H1 (cell line): ENCODE data around the gene ATP5MC2. TPM values are rescaled to one million over a fixed set of nuclear protein-coding genes. Genes with fewer than 3 reads are reported as not detected.

Experiments used
- CTCF ChIA-PET: fragments of 300-600 bp; sonication (Branson Sonifier 250); formaldehyde crosslinking; loops from one replicate; lab custom pipeline; 2021; ENCODE audit not compliant: partially characterized antibody; lab: Charles Lee
- POLR2A ChIA-PET: fragments of 300-600 bp; sonication (Branson Sonifier 250); formaldehyde crosslinking; loops from one replicate; lab custom pipeline; 2021; ENCODE audit warnings: inconsistent platforms; ENCODE audit not compliant: partially characterized antibody; lab: Charles Lee
- DNase-seq, 2 experiments: peaks; one replicate each; pipeline versions ENCODE4 v3.0.0 to v3.0.0-alpha.2; 2010 to 2022; ENCODE audit warnings: low spot score in 2 of 2, low read depth in 1 of 2, mixed read lengths in 1 of 2
- FAIRE-seq: peaks from 2 replicates; lab custom pipeline; 2011; peaks lifted over from hg19 to GRCh38; lab: Jason Lieb, UNC
- H2AFZ ChIP-seq: 2 replicates; pipeline ENCODE4 v1.8.1; 2012; ENCODE audit warnings: low read length, inconsistent platforms
- H2AK5ac ChIP-seq: 2 replicates; pipeline ENCODE4 v1.6.1; 2013; ENCODE audit warnings: low read depth, low read length
- H2BK120ac ChIP-seq: replicated peaks from 2 replicates; pipeline ENCODE3; 2013; ENCODE audit warnings: low read depth, low read length, inconsistent platforms
- H2BK12ac ChIP-seq: 2 replicates; pipeline ENCODE4 v1.6.1; 2013; ENCODE audit warnings: low read depth, low read length
- H2BK15ac ChIP-seq: 2 replicates; pipeline ENCODE4 v1.6.1; 2013; ENCODE audit warnings: low read length
- H2BK20ac ChIP-seq: 2 replicates; pipeline ENCODE4 v1.6.1; 2013; ENCODE audit warnings: low read length
- H2BK5ac ChIP-seq: 2 replicates; pipeline ENCODE4 v1.6.1; 2013; ENCODE audit warnings: low read depth, low read length
- H3K14ac ChIP-seq: 2 replicates; pipeline ENCODE4 v1.6.1; 2013; ENCODE audit warnings: inconsistent platforms; ENCODE audit not compliant: insufficient read length
- H3K18ac ChIP-seq: 2 replicates; pipeline ENCODE4 v1.6.1; 2013; ENCODE audit warnings: low read length; ENCODE audit errors: extremely low read depth
- H3K23ac ChIP-seq: 2 replicates; pipeline ENCODE4 v1.6.1; 2013; ENCODE audit warnings: inconsistent platforms; ENCODE audit not compliant: insufficient read length
- H3K23me2 ChIP-seq: 2 replicates; pipeline ENCODE4 v1.6.1; 2013; ENCODE audit warnings: low read depth, low read length
- H3K27ac ChIP-seq: 2 replicates; pipeline ENCODE4 v1.6.1; 2011; ENCODE audit warnings: low read depth, low read length, inconsistent platforms
- H3K27me3 ChIP-seq, 4 experiments: replicated peaks in 1 of 4; 1 replicate in 1 of 4; 2 replicates in 3 of 4; pipeline versions ENCODE4 v1.6.1 to v1.8.1; 2011 to 2013; ENCODE audit warnings: low read length in 3 of 4, mild to moderate bottlenecking in 3 of 4, inconsistent platforms in 2 of 4, mixed read lengths in 2 of 4, moderate library complexity in 1 of 4; ENCODE audit not compliant: control insufficient read depth in 3 of 4, insufficient read depth in 3 of 4; ENCODE audit errors: extremely low read depth in 1 of 4
- H3K36me3 ChIP-seq, 4 experiments: 2 replicates each; pipeline versions ENCODE4 v1.6.1 to v1.8.1; 2011 to 2013; ENCODE audit warnings: mild to moderate bottlenecking in 4 of 4, low read length in 3 of 4, moderate library complexity in 2 of 4, control low read depth in 1 of 4, inconsistent platforms in 1 of 4; ENCODE audit not compliant: insufficient read depth in 4 of 4, control insufficient read depth in 2 of 4
- H3K4ac ChIP-seq: replicated peaks from 2 replicates; pipeline ENCODE3; 2013; ENCODE audit warnings: low read length, low read depth, mixed read lengths, inconsistent platforms; ENCODE audit not compliant: insufficient read length
- H3K4me1 ChIP-seq, 4 experiments: replicated peaks in 1 of 4; 1 replicate in 1 of 4; 2 replicates in 3 of 4; pipeline versions ENCODE4 v1.6.1 to v1.8.1; 2011 to 2013; ENCODE audit warnings: low read length in 3 of 4, inconsistent platforms in 2 of 4, mixed read lengths in 1 of 4; ENCODE audit not compliant: insufficient read depth in 4 of 4, control insufficient read depth in 3 of 4
- H3K4me2 ChIP-seq, 2 experiments: 2 replicates each; pipeline versions ENCODE4 v1.6.1 to v1.8.1; 2011 to 2013; ENCODE audit warnings: low read depth in 2 of 2, low read length in 2 of 2, control low read depth in 1 of 2, inconsistent platforms in 1 of 2, mild to moderate bottlenecking in 1 of 2; ENCODE audit not compliant: insufficient read depth in 1 of 2
- H3K4me3 ChIP-seq, 4 experiments: fragments of 200-600, 300-600 bp in 1 of 4; sonication (generic), shearing (Covaris generic), sonication (Bioruptor Twin) in 1 of 4; 2 replicates each; pipeline versions ENCODE4 v1.5.1 to v1.8.1; 2011 to 2016; ENCODE audit warnings: low read length in 4 of 4, low read depth in 3 of 4, control low read depth in 2 of 4, inconsistent platforms in 2 of 4, mild to moderate bottlenecking in 2 of 4, mixed read lengths in 1 of 4, moderate library complexity in 1 of 4; ENCODE audit not compliant: insufficient read depth in 2 of 4; ENCODE audit errors: extremely low read depth in 1 of 4
- H3K56ac ChIP-seq: replicated peaks from 2 replicates; pipeline ENCODE3; 2013; ENCODE audit warnings: low read depth, mild to moderate bottlenecking, mixed read lengths, low read length, inconsistent platforms; ENCODE audit not compliant: insufficient read length
- H3K79me1 ChIP-seq: 2 replicates; pipeline ENCODE4 v1.6.1; 2013; ENCODE audit warnings: low read depth, low read length, control low read depth
- H3K79me2 ChIP-seq, 2 experiments: 2 replicates each; pipeline versions ENCODE4 v1.6.1 to v1.8.1; 2012 to 2013; ENCODE audit warnings: low read length in 2 of 2, mild to moderate bottlenecking in 2 of 2, inconsistent platforms in 1 of 2; ENCODE audit not compliant: insufficient read depth in 2 of 2, control insufficient read depth in 1 of 2
- H3K9ac ChIP-seq, 4 experiments: replicated peaks in 1 of 4; 1 replicate in 1 of 4; 2 replicates in 3 of 4; pipeline versions ENCODE4 v1.6.1 to v1.8.1; 2011 to 2013; ENCODE audit warnings: low read depth in 3 of 4, low read length in 3 of 4, control low read depth in 2 of 4, mild to moderate bottlenecking in 2 of 4, moderate library complexity in 2 of 4, inconsistent platforms in 1 of 4; ENCODE audit errors: extremely low read depth in 1 of 4
- H3K9me3 ChIP-seq, 2 experiments: 2 replicates each; pipeline versions ENCODE4 v1.6.1 to v1.8.1; 2012 to 2013; ENCODE audit warnings: mild to moderate bottlenecking in 2 of 2, moderate library complexity in 2 of 2, control low read depth in 1 of 2, inconsistent platforms in 1 of 2, low read depth in 1 of 2, low read length in 1 of 2, mixed read lengths in 1 of 2; ENCODE audit not compliant: insufficient read depth in 2 of 2
- H4K20me1 ChIP-seq, 2 experiments: replicated peaks in 1 of 2; 2 replicates each; pipeline versions ENCODE3 to v1.8.1; 2011 to 2013; ENCODE audit warnings: inconsistent platforms in 2 of 2, low read length in 2 of 2, mild to moderate bottlenecking in 1 of 2; ENCODE audit not compliant: insufficient read depth in 2 of 2, control insufficient read depth in 1 of 2
- H4K5ac ChIP-seq: 2 replicates; pipeline ENCODE4 v1.6.1; 2013; ENCODE audit warnings: low read length, low read depth, mixed read lengths, inconsistent platforms; ENCODE audit not compliant: insufficient read length
- H4K8ac ChIP-seq: 2 replicates; pipeline ENCODE4 v1.8.0; 2013; ENCODE audit warnings: mild to moderate bottlenecking, moderate library complexity, low read length, inconsistent platforms; ENCODE audit not compliant: insufficient read depth; ENCODE audit errors: extremely low read depth
- H4K91ac ChIP-seq: replicated peaks from 2 replicates; pipeline ENCODE3; 2013; ENCODE audit warnings: low read length, mixed read lengths, inconsistent platforms; ENCODE audit not compliant: insufficient read length
- EP300 ChIP-seq, 2 experiments: IDR thresholded peaks; 1 replicate in 1 of 2; 2 replicates in 1 of 2; pipeline ENCODE4 v1.6.1; 2011 to 2012; ENCODE audit warnings: low read depth in 2 of 2, low read length in 2 of 2, mild to moderate bottlenecking in 2 of 2, borderline replicate concordance in 1 of 2, inconsistent platforms in 1 of 2, moderate library complexity in 1 of 2
- WGBS, 2 experiments: shearing (Covaris generic) in 1 of 2; methylation state at CpG; one replicate each; pipeline versions ENCODE4 v1.1.6 to v1.1.7; 2013 to 2015; ENCODE audit warnings: low lambda C conversion rate in 2 of 2, mixed read lengths in 2 of 2, inconsistent platforms in 1 of 2, low coverage in 1 of 2, missing lambda C conversion rate in 1 of 2; ENCODE audit not compliant: insufficient replicate concordance in 2 of 2, insufficient coverage in 1 of 2, insufficient read length in 1 of 2; ENCODE audit errors: extremely low coverage in 1 of 2, missing lambda C conversion rate in 1 of 2; 5-methylcytosine and 5-hydroxymethylcytosine counted together
- polyA plus RNA-seq, 7 experiments: library from polyadenylated mRNA; depleted of rRNA in 3 of 7; stranded (reverse) in 5 of 7; unstranded in 2 of 7; fragments of >200 nt in 5 of 7; fragments of 200-250 nt in 2 of 7; gene quantifications; 1 replicate in 5 of 7; 2 replicates in 1 of 7; 4 replicates in 1 of 7; pipeline versions ENCODE4 v1.2.1 to v1.2.3, GENCODE V29; 2011 to 2013; ENCODE audit warnings: missing spikeins in 2 of 7, mixed read lengths in 2 of 7
- total RNA-seq: library from RNA; stranded (reverse); fragmentation: NEBNext Ultra II Directional; extraction: Animal tissue kit (Norgen Biotek cat#: 25700); gene quantifications from 2 replicates; pipeline ENCODE4 v1.2.1, GENCODE V29; 2021

Gene ATP5MC2
- total and polyA plus RNA-seq, 2 of the 8 experiments (the other 6 are each of a cell fraction or from before 2014, with no cell fraction given): 408 to 952 TPM

DNA sequence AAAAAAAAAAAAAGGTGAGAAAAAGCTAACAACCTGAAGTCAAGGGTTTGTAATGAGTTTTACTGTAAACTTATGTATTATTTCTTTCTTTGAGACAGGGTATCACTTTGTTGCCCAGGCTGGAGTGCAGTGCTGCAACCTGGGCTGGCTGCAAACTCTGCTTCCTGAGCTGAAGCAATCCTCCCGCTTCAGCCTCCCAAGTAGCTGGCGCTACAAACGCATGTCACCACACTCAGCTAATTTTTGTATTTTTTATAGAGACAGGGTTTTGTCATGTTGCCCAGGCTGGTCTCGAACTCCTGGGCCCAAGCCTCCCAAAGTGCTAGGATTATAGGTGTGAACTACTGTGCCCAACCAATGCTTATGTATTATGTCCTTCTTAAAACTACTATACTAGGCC, 58.9 kb downstream of the ATP5MC2 start:
- no peaks in the 10 kb centered on the region for H4K20me1 ChIP-seq

More for the DNA sequence above, 58.9 kb downstream of the ATP5MC2 start:
- TF ChIP-seq EP300 (IDR thresholded peaks at IDR 0.05; ENCODE audit: borderline replicate concordance in 1 of 2, low read depth in 2 of 2, low read length in 2 of 2): no peak
- H2BK15ac ChIP-seq: no peak overlapping the region
- no peak overlapping the region for H2BK5ac ChIP-seq
- DNase-seq (no peak), FAIRE-seq (no peak)
- no peak overlapping the region for H3K27ac ChIP-seq
- H2AK5ac ChIP-seq: no peak overlapping the region
- H3K23ac ChIP-seq: no peak overlapping the region
- H4K5ac ChIP-seq: no peak overlapping the region
- peaks cover 0 to 10% of the 10 kb centered on the region in 2 experiments; a peak in 1 of 4 replicates for H3K79me2 ChIP-seq
- no peak overlapping the region for H4K91ac ChIP-seq
- WGBS, 2 experiments: 95% methylated on average over 4 of the region's 4 CpGs; no CpG with 5 or more reads in 1 of the 2 experiments
- no peak overlapping the region for H3K4me2 ChIP-seq
- no peak overlapping the region for H3K9ac ChIP-seq
- no peak overlapping the region for H4K8ac ChIP-seq
- POLR2A ChIA-PET: interaction anchor here (1.4 to 2.1 kb wide), 3 partner anchors 11 to 44 kb away, joined by 3 to 7 read pairs (median 6); no protein-coding TSS in a partner anchor
- no peak overlapping the region for H3K14ac ChIP-seq
- no peaks in the 10 kb centered on the region for H3K23me2 ChIP-seq
- no peak overlapping the region for H3K56ac ChIP-seq
- H2BK20ac ChIP-seq: no peak overlapping the region
- no peak overlapping the region for H2BK120ac ChIP-seq
- no peaks in the 10 kb centered on the region for H3K27me3 ChIP-seq
- H3K9me3 ChIP-seq: no peaks in the 10 kb centered on the region
- no peak overlapping the region for H3K4ac ChIP-seq
- H3K4me1 ChIP-seq: no peaks in the 10 kb centered on the region
- no peaks in the 10 kb centered on the region for H3K79me1 ChIP-seq
- H3K18ac ChIP-seq: no peak overlapping the region
- no peak overlapping the region for H2AFZ ChIP-seq
- no peak overlapping the region for H2BK12ac ChIP-seq
- no peaks in the 10 kb centered on the region for H3K36me3 ChIP-seq
- H3K4me3 ChIP-seq: no peak overlapping the region
- CTCF ChIA-PET: interaction anchor here (0.6 to 2.4 kb wide), 4 partner anchors 59 to 297 kb away, joined by 3 to 9 read pairs (median 5); partner anchors contain the start of gene ATP5MC2

Other genes with a start within 250 kb of the ATP5MC2 start
- gene PRR13, start 234.3 kb downstream of the ATP5MC2 start, total RNA-seq: 164 and 185 TPM in 2 replicates
- gene PRR13, start 234.3 kb downstream of the ATP5MC2 start, polyA plus RNA-seq (2011; rRNA removed): 80.4 and 82.9 TPM in 2 replicates
- gene PCBP2, start 224.0 kb downstream of the ATP5MC2 start, total RNA-seq: 1,114 and 1,123 TPM in 2 replicates
- gene PCBP2, start 224.0 kb downstream of the ATP5MC2 start, polyA plus RNA-seq (2011; rRNA removed): 470 and 473 TPM in 2 replicates
- gene MAP3K12, start 176.6 kb downstream of the ATP5MC2 start, total RNA-seq: 21.4 and 23.4 TPM in 2 replicates
- gene MAP3K12, start 176.6 kb downstream of the ATP5MC2 start, polyA plus RNA-seq (2011; rRNA removed): 42.7 and 54.1 TPM in 2 replicates
- 66.1 and 69.9 TPM in 2 replicates for gene TARBP2, start 174.8 kb downstream of the ATP5MC2 start, total RNA-seq
- gene TARBP2, start 174.8 kb downstream of the ATP5MC2 start, polyA plus RNA-seq (2011; rRNA removed): 122 and 135 TPM in 2 replicates
- 0.80 TPM in 1 of 2 replicates, not detected in the other for gene NPFF, start 168.6 kb downstream of the ATP5MC2 start, total RNA-seq
- gene NPFF, start 168.6 kb downstream of the ATP5MC2 start, polyA plus RNA-seq (2011; rRNA removed): not detected in 2 replicates
- gene ATF7, start 49.7 kb downstream of the ATP5MC2 start, total RNA-seq: 16.6 and 18.4 TPM in 2 replicates
- gene ATF7, start 49.7 kb downstream of the ATP5MC2 start, polyA plus RNA-seq (2011; rRNA removed): 8.3 and 10.1 TPM in 2 replicates
- 18.7 and 20.3 TPM in 2 replicates for gene CALCOCO1, start 51.4 kb upstream of the ATP5MC2 start, total RNA-seq
- gene CALCOCO1, start 51.4 kb upstream of the ATP5MC2 start, polyA plus RNA-seq (2011; rRNA removed): 35.3 and 39.3 TPM in 2 replicates
- not detected in 2 replicates for gene CISTR, start 75.9 kb upstream of the ATP5MC2 start, total RNA-seq
- not detected in 2 replicates for gene CISTR, start 75.9 kb upstream of the ATP5MC2 start, polyA plus RNA-seq (2011; rRNA removed)